ENCODE results near the gene TREX2.
"Not testable (repeated sequence)": the region's sequence is repeated elsewhere in the genome, so short reads cannot be mapped to it uniquely, and the experiment has no call there.

Gene TREX2

DNA sequence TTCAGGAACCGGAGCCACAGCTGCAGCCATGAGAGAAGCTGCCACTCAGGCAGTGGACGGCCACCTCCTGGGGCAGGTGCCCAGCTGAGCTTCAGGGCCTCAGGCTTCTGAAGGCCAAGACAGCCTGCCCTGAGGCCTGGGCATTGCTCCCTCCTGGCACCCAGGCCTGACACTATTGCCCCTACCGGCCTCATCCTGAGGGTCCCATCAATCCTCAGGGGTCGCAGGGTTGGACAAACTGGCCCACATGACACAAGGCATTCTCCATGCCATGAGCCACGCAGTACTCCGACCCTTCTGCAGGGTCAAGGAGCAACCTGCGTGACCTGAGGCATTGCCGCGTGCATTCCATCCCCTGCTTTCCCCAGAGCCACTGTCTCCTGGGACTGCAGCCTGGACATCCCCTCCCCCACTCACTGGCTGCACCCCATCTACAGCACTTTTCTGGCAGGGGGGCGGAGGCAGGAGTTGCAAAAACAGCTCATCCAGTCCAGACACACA, 37.6 kb downstream of the TREX2 start:
- no peak for DNase-seq (ENCODE audit: low read depth)

DNA sequence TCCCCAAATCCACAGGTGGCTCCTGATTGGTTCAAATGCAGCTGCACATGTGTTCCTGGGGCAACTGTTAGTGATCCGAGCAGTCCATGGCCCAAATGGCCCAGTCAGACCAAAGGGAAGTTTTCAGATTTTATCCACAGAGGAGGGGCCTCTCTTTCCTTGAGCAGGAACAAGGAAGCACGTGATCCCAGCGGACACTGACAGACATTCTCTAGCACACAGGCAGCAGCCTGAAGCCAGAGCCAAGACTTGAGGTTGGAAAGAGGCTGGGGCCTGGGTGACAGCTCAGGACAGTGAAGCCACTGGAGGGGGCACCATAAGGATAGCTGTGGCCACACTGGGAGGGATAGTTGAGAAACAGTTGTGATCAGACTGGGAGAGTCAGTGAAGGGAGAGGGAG, 38.1 kb downstream of the TREX2 start:
- DNase-seq (ENCODE audit: low read depth): no peak

DNA sequence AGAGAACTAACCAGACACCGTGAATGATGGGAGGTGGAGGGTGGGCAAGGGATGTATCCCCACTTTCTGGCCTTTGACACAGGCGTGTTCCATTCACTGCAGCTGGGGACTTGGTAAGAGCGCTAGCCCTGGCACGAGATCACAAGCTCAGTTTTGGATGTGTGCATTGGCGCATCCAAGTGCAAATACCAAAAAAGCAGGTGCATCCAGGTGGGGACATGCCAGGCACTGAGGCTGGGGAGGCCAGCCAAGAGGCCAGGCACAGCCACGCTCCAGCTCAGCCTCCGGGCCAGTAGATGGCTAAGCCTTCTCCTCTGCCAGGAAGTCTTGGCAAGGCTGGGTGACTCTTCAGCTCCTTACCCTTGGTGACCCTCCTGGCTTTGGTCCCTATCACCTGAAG, 39.0 kb downstream of the TREX2 start:
- DNase-seq (ENCODE audit: low read depth): no peak

DNA sequence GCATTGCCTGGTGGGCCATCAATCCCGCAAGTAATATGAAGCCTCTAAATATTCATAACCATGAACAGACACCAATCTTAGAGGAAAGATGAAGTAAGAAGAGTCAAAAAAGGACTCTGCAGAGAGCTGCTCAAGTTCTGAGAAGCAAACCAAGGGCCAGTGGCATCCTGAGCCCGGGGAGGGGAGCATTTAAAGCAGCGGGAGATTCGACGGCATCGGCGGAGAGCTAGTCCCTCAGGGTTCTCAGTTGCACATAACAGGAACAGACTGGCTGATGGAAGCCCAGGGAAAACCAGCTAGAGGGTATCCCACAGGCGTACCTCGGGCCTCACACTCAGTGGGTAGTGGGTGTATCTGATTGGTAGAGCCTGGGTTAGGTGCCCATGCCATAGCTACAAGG, 39.8 kb downstream of the TREX2 start:
- no peak for DNase-seq (ENCODE audit: low read depth)

DNA sequence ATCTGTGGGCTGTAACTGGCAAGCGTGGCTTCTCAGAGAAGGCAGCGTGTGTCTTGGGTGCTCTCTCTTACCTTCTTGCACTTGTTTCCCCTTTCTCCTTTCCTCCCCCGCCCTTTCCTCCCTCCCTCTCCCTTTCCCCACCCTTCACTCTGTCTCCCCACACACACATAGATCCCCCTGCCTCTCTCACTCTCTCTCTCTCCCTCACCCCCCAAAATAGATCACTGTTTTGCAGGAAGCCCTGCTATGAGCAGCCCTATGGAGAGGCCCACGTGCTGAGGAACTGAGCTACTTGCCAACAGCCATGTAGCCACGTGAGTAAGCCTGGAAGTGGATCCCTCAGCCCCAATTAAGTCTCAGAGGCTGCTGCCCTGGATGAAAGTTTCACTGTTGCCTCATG, 40.4 kb downstream of the TREX2 start:
- DNase-seq (ENCODE audit: low read depth): no peak

DNA sequence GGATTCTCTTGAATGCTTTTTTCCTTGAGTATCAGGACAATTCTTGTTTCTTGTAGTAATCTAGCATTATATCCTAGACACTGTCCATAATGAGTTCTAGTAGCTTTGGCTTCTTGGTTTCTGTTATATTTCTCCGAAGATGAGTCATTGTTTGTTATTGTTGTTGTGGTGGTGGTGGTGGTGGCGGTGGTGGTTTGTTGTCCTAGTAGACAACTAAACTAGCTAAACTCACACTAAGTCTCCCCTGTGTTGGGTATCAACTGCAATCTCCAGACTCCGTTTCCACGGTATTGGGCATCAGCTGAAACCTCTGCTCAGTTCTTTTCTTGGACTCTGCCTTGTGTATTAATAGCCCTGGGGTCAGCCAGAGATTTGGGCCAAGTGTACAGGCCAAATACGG, 41.5 kb downstream of the TREX2 start:
- DNase-seq (ENCODE audit: low read depth): not testable (repeated sequence)

DNA sequence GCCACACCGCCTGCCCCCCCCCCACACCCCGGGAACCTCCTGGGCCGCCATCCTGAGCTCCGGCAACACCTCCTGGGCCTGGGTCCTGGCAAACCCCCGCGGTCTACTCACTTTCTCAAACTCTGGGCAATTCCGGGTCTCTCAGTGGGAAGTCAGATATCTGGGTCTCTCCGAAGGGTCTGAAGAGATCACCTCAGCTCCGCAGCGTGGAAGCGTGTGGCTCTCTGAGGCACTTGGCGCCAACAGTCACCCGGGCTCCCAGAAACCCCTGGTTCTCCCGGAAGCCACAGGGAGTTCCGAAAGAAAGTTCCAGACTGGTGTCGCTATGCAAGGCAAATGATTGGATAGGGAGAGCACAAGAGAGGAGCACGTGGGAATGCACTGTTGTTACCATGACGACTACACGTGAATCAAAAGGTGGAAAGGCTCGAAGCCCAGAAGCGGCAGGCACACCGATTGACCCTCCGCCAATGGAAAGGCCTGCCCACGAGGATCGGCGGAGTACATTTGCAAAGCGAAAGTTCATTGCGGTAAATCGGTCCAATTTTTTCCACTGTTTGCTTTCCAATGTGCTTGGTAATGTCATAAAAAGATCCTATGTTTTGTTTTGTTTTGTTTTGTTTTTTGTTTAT, 44.6 kb downstream of the TREX2 start, which contains the start of gene PNMA6E:
TSS of gene PNMA6E (minus strand) at position 218 of the 632 bp plus-strand sequence. CDS start 2,501 bp downstream, outside the sequence.
- no peak for DNase-seq (ENCODE audit: low read depth)

DNA sequence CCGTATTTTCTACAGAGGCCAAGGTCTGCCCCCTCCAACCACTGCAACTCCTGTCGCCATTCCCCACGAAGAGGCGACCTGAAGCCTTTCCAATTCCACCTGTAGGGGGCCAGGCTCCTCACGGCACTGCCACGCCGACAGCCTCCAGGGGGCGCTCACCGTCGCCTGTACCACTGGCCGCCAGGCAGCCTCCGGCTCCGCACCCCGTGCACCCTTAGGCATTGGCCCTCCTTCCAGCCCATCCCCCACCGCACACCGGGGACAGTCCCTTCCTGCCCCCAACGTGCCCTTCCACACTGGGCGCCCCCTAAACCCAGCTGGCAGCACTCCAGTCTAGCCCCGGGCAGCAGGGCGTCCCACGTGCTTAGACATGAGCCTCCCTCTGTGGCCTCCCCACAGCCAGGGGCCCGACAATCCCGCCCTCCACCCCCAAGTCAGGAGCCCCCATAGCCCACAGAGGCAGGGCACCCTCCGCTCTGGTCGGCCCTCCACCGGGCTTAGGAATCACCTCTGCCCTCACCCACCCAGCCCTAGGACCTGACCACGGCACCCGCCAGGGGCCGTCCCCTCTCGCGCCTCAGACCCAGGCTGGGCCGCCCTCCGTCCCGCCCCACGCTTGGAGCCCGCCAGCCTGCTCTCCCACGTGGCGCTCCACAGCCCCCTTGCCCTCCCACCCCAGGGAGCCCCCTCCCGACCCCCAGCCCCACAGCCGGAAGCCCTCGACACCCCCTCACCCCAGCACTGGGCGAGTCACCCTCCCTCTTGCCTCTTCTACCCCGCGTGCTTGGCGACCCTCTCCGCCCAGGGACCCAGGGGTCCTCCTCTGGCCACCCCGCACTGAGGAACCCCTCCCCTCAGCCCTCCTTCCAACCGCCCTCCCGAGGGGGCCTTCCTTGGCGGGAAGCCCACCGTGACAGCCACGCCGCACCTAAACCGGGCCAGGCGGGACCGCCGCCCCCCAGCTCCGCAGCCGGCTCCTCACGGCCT, 45.4 kb downstream of the TREX2 start:
- DNase-seq (ENCODE audit: low read depth): peak; percentile 23

DNA sequence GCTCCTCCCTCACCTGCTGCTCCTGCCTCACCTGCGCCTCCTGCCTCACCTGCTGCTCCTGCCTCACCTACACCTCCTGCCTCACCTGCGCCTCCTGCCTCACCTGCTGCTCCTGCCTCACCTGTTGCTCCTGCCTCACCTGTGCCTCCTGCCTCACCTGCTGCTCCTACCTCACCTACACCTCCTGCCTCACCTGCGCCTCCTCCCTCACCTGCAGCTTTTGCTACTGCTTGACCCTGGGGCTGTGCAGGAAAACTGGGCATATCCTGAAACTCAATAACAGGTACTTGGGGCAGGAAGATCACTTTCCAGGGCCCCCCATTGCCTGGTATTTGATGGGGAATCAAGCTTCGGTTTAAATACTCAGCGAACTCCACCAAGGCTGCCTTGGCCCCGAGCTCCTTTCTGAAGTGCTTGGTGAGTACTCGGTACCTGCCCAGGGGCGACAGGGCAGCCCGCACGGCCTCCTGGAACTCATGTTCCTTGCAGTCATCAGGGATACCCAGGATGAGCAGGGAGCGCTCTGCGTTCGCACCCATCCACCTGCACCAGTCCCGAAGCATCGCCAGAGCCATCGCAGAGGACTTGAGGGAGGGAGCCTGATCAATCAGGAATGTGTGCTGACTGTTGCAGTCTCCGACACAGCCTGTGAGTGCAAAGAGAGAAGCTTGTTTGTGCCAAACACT, 47.4 kb downstream of the TREX2 start:
- DNase-seq (ENCODE audit: low read depth): no peak

DNA sequence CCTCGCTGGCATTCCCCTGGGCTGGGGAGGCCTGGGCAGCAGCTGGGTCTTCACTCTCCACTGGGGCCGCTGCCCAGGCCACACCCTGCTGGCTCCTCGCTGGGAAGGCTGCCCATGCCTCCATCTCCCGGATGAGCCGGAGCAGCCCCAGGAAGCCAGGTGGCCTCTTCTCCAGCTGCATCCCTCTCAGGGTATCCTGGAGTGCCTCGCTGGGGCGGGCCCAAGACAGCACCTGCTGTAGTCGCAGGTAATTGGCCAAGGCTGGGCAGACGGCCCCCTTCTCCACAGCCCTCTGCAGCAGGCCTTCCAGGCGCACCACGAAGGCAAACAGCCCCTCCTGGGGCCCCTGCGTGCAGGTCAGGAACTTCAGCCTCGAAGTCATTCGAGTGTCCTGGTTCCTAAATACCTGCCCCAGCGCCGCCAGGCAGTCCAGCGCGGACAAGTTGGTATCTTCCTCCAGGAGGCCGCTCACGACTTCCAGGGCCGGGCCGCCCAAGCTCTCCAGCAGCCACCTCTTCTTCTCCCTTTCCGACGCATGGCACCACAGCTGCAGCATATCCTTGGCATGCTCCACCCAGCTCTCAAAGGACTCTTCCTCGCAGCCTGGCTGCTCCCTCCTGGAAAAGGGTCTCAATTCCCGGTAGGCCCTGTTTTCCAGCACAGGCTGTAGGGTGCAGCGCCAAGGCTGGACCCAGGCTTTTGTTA, 48.4 kb downstream of the TREX2 start:
- no peak for DNase-seq (ENCODE audit: low read depth)

DNA sequence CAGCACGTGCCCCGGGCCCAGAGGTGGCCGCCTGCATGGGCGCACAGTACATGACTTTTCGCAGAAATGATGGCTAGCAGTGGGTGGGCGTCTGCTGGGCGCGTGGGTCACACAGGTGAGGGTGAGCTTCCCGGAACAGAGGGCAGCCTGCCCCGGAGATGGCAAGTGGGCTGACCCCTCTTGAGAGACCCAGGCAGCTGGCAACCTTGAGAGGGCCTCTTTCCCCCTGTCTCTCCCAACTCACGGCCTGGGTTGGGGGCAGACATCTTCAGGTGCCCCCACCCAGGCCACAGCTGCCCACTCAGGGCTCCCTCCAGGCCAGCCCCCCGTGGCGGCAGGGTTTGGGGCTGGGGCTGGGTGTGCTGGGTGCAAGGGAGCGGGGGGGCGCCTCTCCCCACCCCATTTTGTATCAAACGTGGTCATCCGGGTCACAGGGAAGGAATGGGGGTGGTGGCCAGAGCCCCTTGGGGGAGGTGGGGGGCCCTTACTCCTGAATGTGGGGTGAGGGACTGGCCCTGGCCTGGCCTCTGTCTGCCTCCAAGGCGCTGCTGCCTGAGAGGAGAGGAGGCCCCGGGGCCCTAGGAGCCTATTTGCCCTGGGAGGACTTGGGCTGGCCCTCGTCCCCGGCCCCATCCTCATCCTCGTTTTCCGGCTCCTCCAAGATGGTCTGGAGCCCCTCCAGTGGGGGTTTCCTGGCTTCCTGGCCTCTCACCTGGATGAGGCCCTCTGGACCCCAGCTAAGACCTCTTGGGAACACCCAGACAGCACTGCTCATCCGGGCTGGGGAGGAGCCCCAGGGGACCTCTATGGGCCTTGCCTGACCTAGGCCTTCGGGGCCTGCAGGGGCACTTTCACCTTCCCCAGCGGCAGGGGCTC, 49.3 kb downstream of the TREX2 start:
- no peak for DNase-seq (ENCODE audit: low read depth)

DNA sequence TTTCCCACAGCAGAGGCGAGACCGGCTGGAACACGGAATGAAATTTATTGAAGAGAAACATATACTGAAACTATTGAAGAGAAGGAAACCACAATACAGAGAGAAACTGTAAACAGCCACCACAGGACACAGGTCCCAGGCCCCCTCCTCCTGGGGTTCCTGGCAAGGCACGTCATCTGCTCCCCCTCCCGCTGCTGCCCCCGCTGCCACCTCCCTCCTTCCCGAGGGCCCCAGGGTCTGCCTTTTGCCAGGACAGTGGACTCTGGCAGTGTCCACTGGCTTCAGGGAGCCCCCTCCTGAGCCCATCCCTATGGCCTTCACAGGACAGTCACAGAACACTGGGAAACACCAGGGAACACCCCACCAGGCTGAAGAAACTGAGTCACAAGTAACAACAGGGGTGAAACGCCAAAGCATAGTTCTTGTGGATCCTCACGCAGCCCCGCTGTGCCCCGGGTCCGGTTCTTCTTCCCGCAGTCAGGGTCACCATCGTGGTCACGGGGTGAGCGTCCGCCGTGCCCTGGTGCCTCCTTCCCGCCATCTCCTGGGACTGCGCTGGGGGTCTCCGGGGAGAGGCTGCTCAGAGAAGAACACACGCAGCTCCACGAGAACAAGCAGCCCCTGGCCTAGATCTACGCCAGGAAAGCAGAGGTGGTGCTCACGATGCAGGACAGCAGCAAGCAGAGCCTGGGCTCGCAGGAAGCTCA, 50.1 kb downstream of the TREX2 start:
- no peak for DNase-seq (ENCODE audit: low read depth)

DNA sequence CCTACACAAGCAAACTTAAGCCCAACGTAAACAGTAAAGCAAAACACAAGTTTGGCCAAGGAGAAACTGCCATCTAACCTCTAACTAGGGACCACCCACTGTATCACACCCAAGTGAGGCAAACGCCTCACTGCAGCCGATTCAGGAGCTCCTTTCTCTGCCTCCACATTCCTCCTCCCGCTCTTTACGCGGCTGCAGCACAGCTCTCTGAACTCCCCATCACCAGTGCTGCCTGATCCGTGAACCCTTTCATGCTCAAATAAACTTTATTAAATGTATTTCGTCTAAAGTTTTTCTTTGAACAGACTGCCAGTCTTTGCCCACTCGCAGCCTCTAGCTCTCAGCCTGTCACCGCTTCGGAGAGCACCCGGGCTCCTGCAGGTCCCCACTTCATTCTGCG, 51.2 kb downstream of the TREX2 start:
- no peak for DNase-seq (ENCODE audit: low read depth)

Data from activated T-cell treated with anti-CD3 and anti-CD28 coated beads for 1 hour (primary cell).